Mesendoderm (in vitro differentiated cells): ENCODE data around the gene TMC3.
"Not testable (repeated sequence)": the region's sequence is repeated elsewhere in the genome, so short reads cannot be mapped to it uniquely, and the experiment has no call there.

Source experiments
- DNase-seq: peaks from one replicate; pipeline ENCODE4 v3.0.0; 2013
- H2AK5ac ChIP-seq: 2 replicates; pipeline ENCODE4 v1.6.1; 2013; ENCODE audit warnings: low read length, inconsistent platforms
- H2BK120ac ChIP-seq: 2 replicates; pipeline ENCODE4 v1.6.1; 2013; ENCODE audit warnings: low read depth, mild to moderate bottlenecking, low read length, moderate library complexity, mixed read lengths
- H2BK15ac ChIP-seq: replicated peaks from 2 replicates; pipeline ENCODE4 v1.6.1; 2013; ENCODE audit warnings: low read depth, mild to moderate bottlenecking, moderate library complexity
- H2BK5ac ChIP-seq: 2 replicates; pipeline ENCODE4 v1.6.1; 2013; ENCODE audit warnings: low read length, inconsistent platforms
- H3K18ac ChIP-seq: 2 replicates; pipeline ENCODE4 v1.6.1; 2013; ENCODE audit warnings: mild to moderate bottlenecking, low read length, mixed read lengths
- H3K23ac ChIP-seq: one replicate; pipeline ENCODE4 v1.6.1; 2013; ENCODE audit warnings: low read length
- H3K27ac ChIP-seq: 2 replicates; pipeline ENCODE4 v1.5.1; 2013; ENCODE audit warnings: low read depth, mild to moderate bottlenecking, inconsistent platforms, low read length, moderate library complexity
- H3K27me3 ChIP-seq: 2 replicates; pipeline ENCODE4 v1.6.1; 2013; ENCODE audit warnings: low read length, control low read depth, mild to moderate bottlenecking, inconsistent platforms; ENCODE audit not compliant: insufficient read depth, poor library complexity
- H3K36me3 ChIP-seq: 2 replicates; pipeline ENCODE4 v1.6.1; 2013; ENCODE audit warnings: low read length, inconsistent platforms; ENCODE audit not compliant: control insufficient read depth, insufficient read depth
- H3K4ac ChIP-seq: one replicate; pipeline ENCODE4 v1.6.1; 2013; ENCODE audit warnings: low read depth, mild to moderate bottlenecking, low read length, moderate library complexity
- H3K4me1 ChIP-seq: 2 replicates; pipeline ENCODE4 v1.6.1; 2013; ENCODE audit warnings: low read depth, low read length, inconsistent platforms; ENCODE audit not compliant: control insufficient read depth
- H3K4me2 ChIP-seq: 2 replicates; pipeline ENCODE4 v1.6.1; 2013; ENCODE audit warnings: low read length
- H3K4me3 ChIP-seq: 2 replicates; pipeline ENCODE4 v1.5.1; 2013; ENCODE audit warnings: mild to moderate bottlenecking, low read length
- H3K56ac ChIP-seq: one replicate; pipeline ENCODE4 v1.6.1; 2013; ENCODE audit warnings: low read length
- H3K79me1 ChIP-seq: 2 replicates; pipeline ENCODE4 v1.6.1; 2013; ENCODE audit warnings: low read length, inconsistent platforms
- H3K79me2 ChIP-seq: 2 replicates; pipeline ENCODE4 v1.6.1; 2013; ENCODE audit warnings: mild to moderate bottlenecking, low read length; ENCODE audit not compliant: control insufficient read depth, insufficient read depth
- H3K9ac ChIP-seq: 2 replicates; pipeline ENCODE4 v1.6.1; 2013; ENCODE audit warnings: low read length, inconsistent platforms
- H4K5ac ChIP-seq: one replicate; pipeline ENCODE4 v1.6.1; 2013; ENCODE audit warnings: low read length
- H4K8ac ChIP-seq: one replicate; pipeline ENCODE4 v1.6.1; 2013; ENCODE audit warnings: low read depth, mild to moderate bottlenecking, control low read depth, low read length, moderate library complexity
- WGBS: extraction: QIAGEN DNeasy Blood & Tissue Kit; methylation state at CpG from one replicate; pipeline ENCODE4 v1.1.7; 2013; ENCODE audit warnings: low lambda C conversion rate, missing lambda C conversion rate; ENCODE audit not compliant: insufficient coverage; ENCODE audit errors: extremely low coverage; 5-methylcytosine and 5-hydroxymethylcytosine counted together

TMC3 gene

GRCh38 chr15:81414274-81414968 lies 40.4 kb upstream of the TMC3 start:
- H3K79me2 ChIP-seq, H3K27me3 ChIP-seq, H3K56ac ChIP-seq, H2BK5ac ChIP-seq, DNase-seq, H2BK15ac ChIP-seq, H2AK5ac ChIP-seq, H3K27ac ChIP-seq, H3K4ac ChIP-seq, H4K8ac ChIP-seq, H3K18ac ChIP-seq, H3K4me1 ChIP-seq, H2BK120ac ChIP-seq, H3K36me3 ChIP-seq, H3K79me1 ChIP-seq, H4K5ac ChIP-seq, H3K4me2 ChIP-seq, H3K9ac ChIP-seq, H3K4me3 ChIP-seq: not testable (repeated sequence)
- WGBS: no CpG with 5 or more reads among the region's 12 CpGs
- H3K23ac ChIP-seq: peak overlapping the region; percentile 18

GRCh38 chr15:81413851-81414250 lies 39.8 kb upstream of the TMC3 start:
- Histone ChIP-seq H3K27me3 (no peaks in the 10 kb centered on the region), H4K5ac (no peak overlapping the region), H3K79me2 (no peaks in the 10 kb centered on the region), H3K4me2 (no peak overlapping the region), H3K4me3 (no peak overlapping the region), H3K27ac (no peak overlapping the region), H2BK15ac (no peak overlapping the region), H2AK5ac (no peak overlapping the region), H3K36me3 (no peaks in the 10 kb centered on the region), H2BK120ac (no peak overlapping the region), H2BK5ac (no peak overlapping the region), H3K9ac (no peak overlapping the region), H3K56ac (no peak overlapping the region), H3K18ac (no peak overlapping the region), H3K4ac (no peak overlapping the region), H3K23ac (no peak overlapping the region), H3K4me1 (no peaks in the 10 kb centered on the region), H4K8ac (no peak overlapping the region), H3K79me1 (no peaks in the 10 kb centered on the region)
- WGBS: no CpG with 5 or more reads among the region's 32 CpGs
- DNase-seq: no peak

- Histone ChIP-seq H3K18ac (no peak overlapping the region), H3K4ac (no peak overlapping the region), H3K79me2 (no peaks in the 10 kb centered on the region), H3K23ac (no peak overlapping the region), H3K27me3 (no peaks in the 10 kb centered on the region), H2AK5ac (no peak overlapping the region), H3K56ac (no peak overlapping the region), H3K9ac (no peak overlapping the region), H3K36me3 (no peaks in the 10 kb centered on the region), H3K27ac (no peak overlapping the region), H4K5ac (no peak overlapping the region), H2BK15ac (no peak overlapping the region), H3K4me1 (no peaks in the 10 kb centered on the region), H3K4me2 (no peak overlapping the region), H3K79me1 (no peaks in the 10 kb centered on the region), H2BK5ac (no peak overlapping the region), H4K8ac (no peak overlapping the region), H2BK120ac (no peak overlapping the region), H3K4me3 (no peak overlapping the region)
- WGBS: no CpG with 5 or more reads among the region's 5 CpGs
- no peak for DNase-seq
Observed at GRCh38 chr15:81411969-81412633, 38.1 kb upstream of the TMC3 start.

- Histone ChIP-seq H3K4me1 (no peaks in the 10 kb centered on the region), H3K4ac (no peak overlapping the region), H3K4me3 (no peak overlapping the region), H4K8ac (no peak overlapping the region), H3K9ac (no peak overlapping the region), H3K36me3 (no peaks in the 10 kb centered on the region), H3K79me1 (no peaks in the 10 kb centered on the region), H3K56ac (no peak overlapping the region), H3K23ac (no peak overlapping the region), H3K18ac (no peak overlapping the region), H3K27me3 (no peaks in the 10 kb centered on the region), H2BK15ac (no peak overlapping the region), H2BK5ac (no peak overlapping the region), H2AK5ac (no peak overlapping the region), H2BK120ac (no peak overlapping the region), H3K79me2 (no peaks in the 10 kb centered on the region), H3K27ac (no peak overlapping the region), H4K5ac (no peak overlapping the region), H3K4me2 (no peak overlapping the region)
- WGBS: no CpG with 5 or more reads among the region's 2 CpGs
- DNase-seq: peak; percentile 61
Observed at GRCh38 chr15:81411051-81411450, 37.0 kb upstream of the TMC3 start.

- Histone ChIP-seq H3K4me2 (no peak overlapping the region), H3K4me3 (no peak overlapping the region), H3K36me3 (no peaks in the 10 kb centered on the region), H3K4ac (no peak overlapping the region), H3K4me1 (no peaks in the 10 kb centered on the region), H3K18ac (no peak overlapping the region), H3K79me1 (no peaks in the 10 kb centered on the region), H3K56ac (peak overlapping the region; percentile 46), H2BK15ac (no peak overlapping the region), H3K23ac (no peak overlapping the region), H3K27ac (no peak overlapping the region), H3K27me3 (no peaks in the 10 kb centered on the region), H3K9ac (peak overlapping the region; percentile 9), H4K8ac (no peak overlapping the region), H2BK5ac (no peak overlapping the region), H4K5ac (no peak overlapping the region), H3K79me2 (no peaks in the 10 kb centered on the region), H2AK5ac (no peak overlapping the region), H2BK120ac (no peak overlapping the region)
- DNase-seq: peak; percentile 88
- WGBS: no CpG with 5 or more reads among the region's 4 CpGs
Observed at GRCh38 chr15:81410318-81410753, 36.3 kb upstream of the TMC3 start.
